ENCODE results near the gene TNK1.

The TNK1 gene

GRCh38 chr17:7431231-7431630 is 50.3 kb downstream of the TNK1 start:
- no peak for DNase-seq

GRCh38 chr17:7432296-7432695 is 51.4 kb downstream of the TNK1 start:
- DNase-seq = no peak

- peak in 3 of 51 donors; percentile 9 to 24 (median 16) for DNase-seq
These were observed 55.0 kb downstream of the TNK1 start for GRCh38 chr17:7435676-7436555.

- DNase-seq = peak in 40 of 51 donors; percentile 23 to 84 (median 58)
These were observed 55.9 kb downstream of the TNK1 start for GRCh38 chr17:7436556-7437368.

- DNase-seq = no peak
These were observed 56.5 kb downstream of the TNK1 start for GRCh38 chr17:7437369-7437863.

GRCh38 chr17:7437950-7438614 is 57.2 kb downstream of the TNK1 start:
- peak in 39 of 51 donors; percentile 14 to 75 (median 50) for DNase-seq

GRCh38 chr17:7438656-7439460 is 58.0 kb downstream of the TNK1 start:
- no peak for DNase-seq
